ENCODE measurements around the gene AKR1C8.

GRCh38 chr10:5142199-5142598 is 42.8 kb downstream of the AKR1C8 start:
- no peak for TF ChIP-seq CTCF (IDR thresholded peaks at IDR 0.05)
- no peak for TF ChIP-seq EZH2 (IDR thresholded peaks at IDR 0.05; ENCODE audit: borderline replicate concordance, insufficient read depth, low read depth, low read length, poor library complexity, severe bottlenecking)

Measured in B cell (primary cell).